Activated T-cell treated with anti-CD3 and anti-CD28 coated beads, Interleukin-2, amount 50 U/mL, for 4 hours (primary cell): ENCODE data around the gene KAT8. TPM values are rescaled to one million over a fixed set of nuclear protein-coding genes. Genes with fewer than 3 reads are reported as not detected.
A peak's percentile ranks its signal among the peaks of the same experiment; 100 is the strongest.

Experiments used
- ATAC-seq, 2 donors: fragments of 200-7000 bp; cut with Tn5 transposase; one replicate each; pipeline ENCODE4 v1.10.0; 2021
- DNase-seq: peaks from one replicate; pipeline ENCODE4 v3.0.0-alpha.2; 2020
- H3K27me3 Mint-ChIP-seq: one replicate; pipeline ENCODE4 v1.8.0; 2021; ENCODE audit warnings: low read depth, mixed read lengths
- H3K36me3 Mint-ChIP-seq: one replicate; pipeline ENCODE4 v1.8.0; 2022; ENCODE audit warnings: mixed read lengths; ENCODE audit not compliant: insufficient read depth
- H3K4me1 Mint-ChIP-seq: one replicate; pipeline ENCODE4 v1.8.0; 2021; ENCODE audit warnings: low read depth, mixed read lengths
- H3K4me3 Mint-ChIP-seq: one replicate; pipeline ENCODE4 v1.8.0; 2021; ENCODE audit warnings: mild to moderate bottlenecking, moderate library complexity, mixed read lengths
- H3K9me3 Mint-ChIP-seq: one replicate; pipeline ENCODE4 v1.8.0; 2021; ENCODE audit warnings: mixed read lengths
- total RNA-seq, 3 donors: library from RNA; stranded (reverse); gene quantifications; one replicate each; pipeline ENCODE4 v1.2.1, GENCODE V29; 2021

The KAT8 gene
- total RNA-seq, 3 donors from 2014 or later, result 59.8 to 63.9 (median 61.9) TPM

DNA sequence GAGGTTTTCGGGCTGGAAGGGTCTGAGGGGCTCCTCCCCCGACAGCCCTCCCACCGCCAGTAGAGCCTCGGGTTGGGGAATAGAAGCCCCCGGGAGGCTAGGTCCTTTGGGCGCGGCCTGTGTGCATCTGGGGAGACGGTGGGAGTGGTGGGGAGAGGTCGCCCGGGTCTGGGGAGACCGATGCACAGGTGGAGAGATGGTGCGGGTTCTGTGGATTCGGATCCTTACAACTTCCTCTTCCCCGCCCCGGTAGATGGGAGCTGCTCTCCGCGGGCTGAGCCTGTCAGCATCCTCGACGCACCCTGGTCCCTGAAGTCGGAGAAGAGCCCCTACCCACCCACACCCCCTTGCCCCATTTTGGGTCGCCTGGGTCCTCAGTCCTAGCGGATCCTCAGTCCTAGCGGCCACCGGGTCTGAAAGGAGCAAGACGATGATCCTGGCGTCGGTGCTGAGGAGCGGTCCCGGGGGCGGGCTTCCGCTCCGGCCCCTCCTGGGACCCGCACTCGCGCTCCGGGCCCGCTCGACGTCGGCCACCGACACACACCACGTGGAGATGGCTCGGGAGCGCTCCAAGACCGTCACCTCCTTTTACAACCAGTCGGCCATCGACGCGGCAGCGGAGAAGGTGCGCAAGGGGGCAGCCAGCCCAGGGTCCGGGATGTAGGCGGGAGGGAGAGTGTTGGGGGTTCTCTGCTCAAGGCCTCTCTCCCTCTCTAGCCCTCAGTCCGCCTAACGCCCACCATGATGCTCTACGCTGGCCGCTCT lies 8.5 kb upstream of the KAT8 start:
- DNase-seq (no peak), ATAC-seq (peak in 1 of 2 donors; percentile 3)
- Mint-ChIP-seq H3K9me3 (no peaks in the 10 kb centered on the region), H3K4me1 (peaks cover 17% of the 10 kb centered on the region), H3K36me3 (peaks cover 13% of the 10 kb centered on the region), H3K27me3 (no peaks in the 10 kb centered on the region), H3K4me3 (peak overlapping the region; percentile 81)

- no peak for ATAC-seq
- Mint-ChIP-seq H3K4me3 (peak overlapping the region; percentile 81), H3K27me3 (no peaks in the 10 kb centered on the region), H3K4me1 (peaks cover 17% of the 10 kb centered on the region), H3K9me3 (no peaks in the 10 kb centered on the region), H3K36me3 (peaks cover 13% of the 10 kb centered on the region)
- no peak for DNase-seq
Measured at GRCh38 chr16:31109622-31110021, 7.8 kb upstream of the KAT8 start.

DNA sequence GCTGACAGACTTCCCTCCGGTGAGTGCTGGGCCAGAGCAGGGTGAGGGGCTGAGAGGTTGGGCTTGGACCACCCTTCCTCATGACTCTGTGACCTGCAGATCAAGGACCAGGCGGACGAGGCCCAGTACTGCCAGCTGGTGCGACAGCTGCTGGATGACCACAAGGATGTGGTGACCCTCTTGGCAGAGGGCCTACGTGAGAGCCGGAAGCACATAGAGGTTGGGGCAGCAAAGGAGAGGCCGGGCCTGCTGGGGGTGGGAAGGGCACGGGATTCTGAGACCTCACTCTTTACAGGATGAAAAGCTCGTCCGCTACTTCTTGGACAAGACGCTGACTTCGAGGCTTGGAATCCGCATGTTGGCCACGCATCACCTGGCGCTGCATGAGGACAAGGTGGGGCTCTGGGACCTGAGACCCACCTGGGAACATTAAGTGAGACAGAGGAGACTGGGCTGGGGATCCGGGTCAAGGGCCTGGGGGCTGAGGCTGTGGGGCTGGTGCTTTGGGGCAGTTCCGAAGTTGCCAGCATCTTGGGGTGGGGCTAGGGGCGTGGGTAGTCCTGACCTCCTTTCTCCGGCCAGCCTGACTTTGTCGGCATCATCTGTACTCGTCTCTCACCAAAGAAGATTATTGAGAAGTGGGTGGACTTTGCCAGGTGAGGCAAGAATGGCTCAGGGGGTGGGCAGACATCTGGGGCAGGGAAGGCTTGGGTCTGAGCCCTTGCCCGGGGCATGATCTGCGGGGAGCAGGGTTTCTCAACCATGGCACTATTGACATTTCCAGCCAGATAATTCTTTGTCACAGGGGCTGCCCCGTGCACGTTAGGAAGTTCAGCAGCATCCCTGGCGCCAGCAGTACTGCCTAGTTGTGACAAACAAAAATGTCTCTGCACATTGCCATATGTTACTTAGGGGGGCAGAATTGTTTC lies 7.1 kb upstream of the KAT8 start:
- DNase-seq (no peak), ATAC-seq (no peak)
- H3K9me3 Mint-ChIP-seq, result no peaks in the 10 kb centered on the region
- no peaks in the 10 kb centered on the region for H3K27me3 Mint-ChIP-seq
- peak overlapping the region; percentile 81 for H3K4me3 Mint-ChIP-seq
- peaks cover 17% of the 10 kb centered on the region for H3K4me1 Mint-ChIP-seq
- H3K36me3 Mint-ChIP-seq, result peaks cover 13% of the 10 kb centered on the region

GRCh38 chr16:31111881-31112466 lies 5.5 kb upstream of the KAT8 start:
- Mint-ChIP-seq H3K9me3 (no peaks in the 10 kb centered on the region), H3K4me3 (no peak overlapping the region), H3K36me3 (peaks cover 13% of the 10 kb centered on the region)

GRCh38 chr16:31112711-31113110 lies 4.8 kb upstream of the KAT8 start:
- no peaks in the 10 kb centered on the region for H3K9me3 Mint-ChIP-seq
- H3K27me3 Mint-ChIP-seq, result no peaks in the 10 kb centered on the region
- ATAC-seq (no peak), DNase-seq (no peak)
- peaks cover 10% of the 10 kb centered on the region for H3K4me1 Mint-ChIP-seq
- H3K36me3 Mint-ChIP-seq, result peaks cover 13% of the 10 kb centered on the region
- no peak overlapping the region for H3K4me3 Mint-ChIP-seq

More at GRCh38 chr16:31111881-31112466, 5.5 kb upstream of the KAT8 start:
- Mint-ChIP-seq H3K27me3 (no peaks in the 10 kb centered on the region), H3K4me1 (peaks cover 14% of the 10 kb centered on the region)
- no peak for ATAC-seq
- DNase-seq, result no peak

DNA sequence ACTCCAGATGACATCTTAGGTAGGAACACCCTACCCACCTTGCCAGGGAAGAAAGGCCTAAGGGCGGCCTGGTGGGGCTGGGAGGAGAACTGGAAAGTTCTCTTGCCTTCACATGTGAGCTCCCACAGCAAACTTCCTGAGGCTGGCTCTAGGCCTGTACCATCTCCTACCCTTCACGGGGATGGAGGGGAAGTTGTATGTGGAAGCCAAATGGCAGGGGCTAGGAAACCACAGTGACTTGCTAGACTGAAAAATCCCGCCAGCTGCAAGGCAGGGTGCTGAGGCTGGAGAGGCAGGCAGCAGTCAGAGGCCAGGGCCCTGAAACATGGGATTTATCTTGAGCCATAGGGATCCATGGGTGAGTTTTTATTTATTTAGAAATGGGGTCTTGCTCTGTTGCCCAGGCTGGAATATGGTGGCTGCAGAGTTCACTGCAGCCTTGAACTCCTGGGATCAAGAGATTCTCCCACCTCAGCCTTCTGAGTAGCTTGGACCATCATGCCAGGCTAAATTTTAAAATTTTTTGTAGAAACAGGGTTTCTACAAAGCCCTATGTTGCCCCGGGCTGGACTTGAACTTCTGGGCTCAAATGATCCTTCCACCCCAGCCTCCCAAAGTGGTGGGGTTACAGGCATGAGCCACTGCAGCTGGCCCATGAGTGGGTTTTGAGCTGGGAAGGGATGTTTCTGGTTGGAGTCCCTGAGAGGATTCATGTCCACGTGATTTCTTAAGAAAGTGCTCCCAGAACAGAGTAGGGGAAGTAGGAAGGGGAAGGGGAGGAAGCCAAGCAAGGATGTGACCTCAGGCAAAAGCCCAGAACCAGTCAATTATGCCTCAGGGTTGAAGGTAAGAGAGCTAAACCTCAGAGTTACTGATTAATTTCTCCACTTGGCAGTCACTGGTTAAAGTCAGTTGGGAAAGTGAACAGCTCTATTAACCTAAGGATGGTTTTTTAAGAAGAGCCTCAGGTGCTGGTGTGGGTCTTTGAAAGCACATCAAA lies 4.0 kb upstream of the KAT8 start:
- Mint-ChIP-seq H3K36me3 (peaks cover 14% of the 10 kb centered on the region), H3K27me3 (no peaks in the 10 kb centered on the region), H3K9me3 (no peaks in the 10 kb centered on the region), H3K4me3 (no peak overlapping the region), H3K4me1 (peaks cover 12% of the 10 kb centered on the region)
- ATAC-seq (no peak), DNase-seq (no peak)

- peaks cover 18% of the 10 kb centered on the region for H3K4me1 Mint-ChIP-seq
- peaks cover 15% of the 10 kb centered on the region for H3K36me3 Mint-ChIP-seq
- H3K27me3 Mint-ChIP-seq, result no peaks in the 10 kb centered on the region
- H3K9me3 Mint-ChIP-seq, result no peaks in the 10 kb centered on the region
- ATAC-seq, result no peak
- no peak overlapping the region for H3K4me3 Mint-ChIP-seq
- DNase-seq, result no peak
Measured at GRCh38 chr16:31114468-31114867, 3.0 kb upstream of the KAT8 start.

DNA sequence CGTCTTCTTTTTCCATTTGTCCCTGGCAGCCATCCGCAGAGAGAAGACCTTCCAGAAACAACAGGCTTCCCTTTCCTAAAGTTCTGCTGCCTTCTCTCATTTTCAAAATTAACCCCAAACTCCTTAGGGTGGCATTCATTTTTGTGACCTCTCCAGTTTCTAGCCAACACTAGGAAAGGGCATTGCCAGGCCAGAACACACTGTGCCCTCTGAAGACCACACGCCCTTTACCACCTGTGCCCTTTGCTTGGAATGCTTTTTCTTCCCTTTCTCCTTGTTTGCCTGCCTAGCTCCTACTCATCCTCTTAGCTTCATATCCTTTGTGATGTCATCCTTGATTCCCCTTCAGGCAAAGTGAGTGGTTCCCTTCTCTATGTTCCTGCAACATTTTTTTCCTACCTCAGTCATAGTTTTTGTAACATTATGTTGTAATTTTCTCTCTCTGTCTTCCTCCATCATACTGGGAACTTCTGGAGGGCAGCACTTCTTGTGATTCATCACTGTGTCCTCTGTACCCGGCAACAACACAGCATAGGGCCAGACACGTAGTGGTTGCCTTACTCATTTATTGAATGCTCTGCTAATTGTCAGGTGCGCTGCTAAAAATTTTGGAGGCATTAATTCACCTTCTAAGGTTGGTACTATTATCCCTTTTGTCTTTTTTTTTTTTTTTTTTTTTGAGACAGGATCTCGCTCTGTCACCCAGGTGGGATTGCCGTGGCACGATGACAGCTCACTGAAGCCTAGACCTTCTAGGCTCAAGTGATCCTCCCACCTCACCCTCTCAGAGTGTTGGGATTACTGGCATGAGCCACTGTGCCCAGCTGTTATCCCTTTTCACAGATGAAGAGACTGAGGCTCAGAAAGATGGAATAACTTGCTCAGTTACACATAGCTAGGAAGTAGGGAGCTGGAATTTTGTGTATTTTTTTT lies 1.0 kb downstream of the KAT8 start:
- no peak for DNase-seq
- Mint-ChIP-seq H3K36me3 (peaks cover 17% of the 10 kb centered on the region), H3K27me3 (no peaks in the 10 kb centered on the region), H3K9me3 (no peaks in the 10 kb centered on the region), H3K4me1 (peaks cover 16% of the 10 kb centered on the region), H3K4me3 (peak overlapping the region; percentile 88)
- no peak for ATAC-seq

DNA sequence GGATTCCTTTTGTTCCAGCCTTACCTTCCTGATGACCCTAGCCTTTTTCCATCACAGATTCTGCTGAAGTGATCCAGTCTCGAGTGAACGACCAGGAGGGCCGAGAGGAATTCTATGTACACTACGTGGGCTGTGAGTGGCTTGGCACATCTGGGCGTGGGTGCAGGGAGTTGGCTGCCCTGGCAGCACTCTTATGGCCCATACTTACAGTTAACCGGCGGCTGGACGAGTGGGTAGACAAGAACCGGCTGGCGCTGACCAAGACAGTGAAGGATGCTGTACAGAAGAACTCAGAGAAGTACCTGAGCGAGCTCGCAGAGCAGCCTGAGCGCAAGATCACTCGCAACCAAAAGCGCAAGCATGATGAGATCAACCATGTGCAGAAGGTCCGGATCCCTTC lies 2.7 kb downstream of the KAT8 start:
- H3K4me3 Mint-ChIP-seq, result no peak overlapping the region
- H3K27me3 Mint-ChIP-seq, result no peaks in the 10 kb centered on the region
- peaks cover 17% of the 10 kb centered on the region for H3K36me3 Mint-ChIP-seq
- DNase-seq (no peak), ATAC-seq (no peak)
- H3K9me3 Mint-ChIP-seq, result no peaks in the 10 kb centered on the region
- H3K4me1 Mint-ChIP-seq, result peaks cover 15% of the 10 kb centered on the region

- Mint-ChIP-seq H3K9me3 (no peaks in the 10 kb centered on the region), H3K4me3 (no peak overlapping the region), H3K4me1 (no peaks in the 10 kb centered on the region), H3K27me3 (no peaks in the 10 kb centered on the region), H3K36me3 (peaks cover 24% of the 10 kb centered on the region)
- ATAC-seq (no peak), DNase-seq (no peak)
Measured at GRCh38 chr16:31125844-31126243, 8.4 kb downstream of the KAT8 start.

DNA sequence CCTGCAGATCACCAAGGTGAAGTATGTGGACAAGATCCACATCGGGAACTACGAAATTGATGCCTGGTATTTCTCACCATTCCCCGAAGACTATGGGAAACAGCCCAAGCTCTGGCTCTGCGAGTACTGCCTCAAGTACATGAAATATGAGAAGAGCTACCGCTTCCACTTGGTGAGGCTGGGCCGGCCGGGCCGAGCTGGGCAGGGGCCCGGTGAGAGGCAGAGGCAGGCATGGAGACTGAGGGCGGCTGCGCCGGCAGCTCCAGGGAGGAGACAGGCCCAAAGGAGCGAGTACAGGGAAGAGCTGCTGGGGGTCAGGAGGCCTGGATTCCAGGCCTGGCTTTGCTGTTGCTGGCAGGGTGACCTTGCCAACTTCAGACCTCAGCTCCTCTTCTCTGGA lies 9.7 kb downstream of the KAT8 start:
- no peak for ATAC-seq
- Mint-ChIP-seq H3K27me3 (no peaks in the 10 kb centered on the region), H3K36me3 (peaks cover 22% of the 10 kb centered on the region)

GRCh38 chr16:31128711-31129567 lies 11.5 kb downstream of the KAT8 start:
- H3K4me1 Mint-ChIP-seq, result no peaks in the 10 kb centered on the region

More for the DNA sequence above, 9.7 kb downstream of the KAT8 start:
- Mint-ChIP-seq H3K9me3 (no peaks in the 10 kb centered on the region), H3K4me3 (no peak overlapping the region), H3K4me1 (no peaks in the 10 kb centered on the region)
- no peak for DNase-seq

More at GRCh38 chr16:31128711-31129567, 11.5 kb downstream of the KAT8 start:
- DNase-seq, result no peak
- Mint-ChIP-seq H3K9me3 (no peaks in the 10 kb centered on the region), H3K4me3 (no peak overlapping the region), H3K27me3 (no peaks in the 10 kb centered on the region), H3K36me3 (peaks cover 19% of the 10 kb centered on the region)
- ATAC-seq, result no peak
